ENCODE measurements around the gene LAMA1.

LAMA1 gene

GRCh38 chr18:7056026-7056425 lies 61.6 kb downstream of the LAMA1 start:
- DNase-seq (ENCODE audit: low spot score): no peak

GRCh38 chr18:7049951-7050350 lies 67.6 kb downstream of the LAMA1 start:
- no peak for DNase-seq (ENCODE audit: low spot score)

GRCh38 chr18:7048081-7048480 lies 69.5 kb downstream of the LAMA1 start:
- DNase-seq (ENCODE audit: low spot score): no peak

- no peak for DNase-seq (ENCODE audit: low spot score)
Measured at GRCh38 chr18:7047336-7047735, 70.3 kb downstream of the LAMA1 start.

- no peak for DNase-seq (ENCODE audit: low spot score)
Measured at GRCh38 chr18:7038330-7038851, 79.2 kb downstream of the LAMA1 start.

- no peak for DNase-seq (ENCODE audit: low spot score)
Measured at GRCh38 chr18:7037470-7037869, 80.1 kb downstream of the LAMA1 start.

- no peak for DNase-seq (ENCODE audit: low spot score)
Measured at GRCh38 chr18:7035807-7036206, 81.8 kb downstream of the LAMA1 start.

- no peak for DNase-seq (ENCODE audit: low spot score)
Measured at GRCh38 chr18:7034924-7035323, 82.7 kb downstream of the LAMA1 start.

GRCh38 chr18:7032537-7032936 lies 85.1 kb downstream of the LAMA1 start:
- no peak for DNase-seq (ENCODE audit: low spot score)

GRCh38 chr18:7028625-7029024 lies 89.0 kb downstream of the LAMA1 start:
- DNase-seq (ENCODE audit: low spot score): no peak

GRCh38 chr18:7025194-7025593 lies 92.4 kb downstream of the LAMA1 start:
- no peak for DNase-seq (ENCODE audit: low spot score)

- no peak for DNase-seq (ENCODE audit: low spot score)
Measured at GRCh38 chr18:7023581-7023980, 94.0 kb downstream of the LAMA1 start.

GRCh38 chr18:7023063-7023580 lies 94.5 kb downstream of the LAMA1 start:
- no peak for DNase-seq (ENCODE audit: low spot score)

- DNase-seq (ENCODE audit: low spot score): no peak
Measured at GRCh38 chr18:7021994-7022840, 95.4 kb downstream of the LAMA1 start.

GRCh38 chr18:7020995-7021777 lies 96.4 kb downstream of the LAMA1 start:
- no peak for DNase-seq (ENCODE audit: low spot score)

- DNase-seq (ENCODE audit: low spot score): no peak
Measured at GRCh38 chr18:7017013-7017412, 100.6 kb downstream of the LAMA1 start.

GRCh38 chr18:7011142-7011541 lies 106.5 kb downstream of the LAMA1 start:
- DNase-seq (ENCODE audit: low spot score): no peak

- DNase-seq (ENCODE audit: low spot score): no peak
Measured at GRCh38 chr18:7004009-7004408, 113.6 kb downstream of the LAMA1 start.

- no peak for DNase-seq (ENCODE audit: low spot score)
Measured at GRCh38 chr18:7002107-7002506, 115.5 kb downstream of the LAMA1 start.

GRCh38 chr18:7000484-7001096 lies 117.0 kb downstream of the LAMA1 start:
- no peak for DNase-seq (ENCODE audit: low spot score)

GRCh38 chr18:6997808-6998207 lies 119.8 kb downstream of the LAMA1 start:
- no peak for DNase-seq (ENCODE audit: low spot score)

- no peak for DNase-seq (ENCODE audit: low spot score)
Measured at GRCh38 chr18:6994771-6995430, 122.7 kb downstream of the LAMA1 start.
